SK-MEL-5 (cell line): ENCODE data around the gene SNCB. TPM values are rescaled to one million over a fixed set of nuclear protein-coding genes. Genes with fewer than 3 reads are reported as not detected.

Experiments used
- DNase-seq: peaks from one replicate; pipeline ENCODE4 v3.0.0-alpha.2; 2016; ENCODE audit warnings: low read depth, low spot score
- in situ Hi-C: cut with HindIII; loops from 2 replicates; pipeline ENCODE4 v1.10.0; 2016; ENCODE audit warnings: low sequenced_read_pairs, high pct_unique_total_duplicates, low pct_unique_long_range_greater_than_20kb
- total RNA-seq: library from RNA; depleted of rRNA; stranded (reverse); fragments of >200 nt; shearing (Covaris generic); gene quantifications from 2 replicates; pipeline ENCODE4 v1.2.3, GENCODE V29; 2014

The SNCB gene
- total RNA-seq, 1 experiment from 2014 or later, result 0.26 TPM

DNA sequence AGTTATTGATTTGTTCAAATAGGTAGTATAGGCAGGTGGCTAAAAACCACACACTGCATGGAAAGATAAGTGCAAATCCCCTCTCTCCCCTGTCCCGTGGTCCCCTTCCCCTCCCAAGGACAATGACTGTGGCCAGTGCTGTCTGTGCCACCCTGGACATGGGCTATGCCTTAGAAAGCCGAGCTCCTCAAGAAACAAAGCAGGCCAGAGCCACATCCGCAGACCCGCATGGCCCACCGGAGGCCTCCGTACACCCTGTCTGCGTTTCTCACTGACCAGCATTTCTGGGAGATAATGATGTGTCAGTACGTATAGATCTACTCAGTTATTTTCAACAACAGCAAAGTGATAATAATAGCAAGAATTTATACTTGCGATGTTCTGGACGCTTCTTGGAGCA lies 33.2 kb upstream of the SNCB start:
- no peak for DNase-seq
- in situ Hi-C loops, result no loop called here

DNA sequence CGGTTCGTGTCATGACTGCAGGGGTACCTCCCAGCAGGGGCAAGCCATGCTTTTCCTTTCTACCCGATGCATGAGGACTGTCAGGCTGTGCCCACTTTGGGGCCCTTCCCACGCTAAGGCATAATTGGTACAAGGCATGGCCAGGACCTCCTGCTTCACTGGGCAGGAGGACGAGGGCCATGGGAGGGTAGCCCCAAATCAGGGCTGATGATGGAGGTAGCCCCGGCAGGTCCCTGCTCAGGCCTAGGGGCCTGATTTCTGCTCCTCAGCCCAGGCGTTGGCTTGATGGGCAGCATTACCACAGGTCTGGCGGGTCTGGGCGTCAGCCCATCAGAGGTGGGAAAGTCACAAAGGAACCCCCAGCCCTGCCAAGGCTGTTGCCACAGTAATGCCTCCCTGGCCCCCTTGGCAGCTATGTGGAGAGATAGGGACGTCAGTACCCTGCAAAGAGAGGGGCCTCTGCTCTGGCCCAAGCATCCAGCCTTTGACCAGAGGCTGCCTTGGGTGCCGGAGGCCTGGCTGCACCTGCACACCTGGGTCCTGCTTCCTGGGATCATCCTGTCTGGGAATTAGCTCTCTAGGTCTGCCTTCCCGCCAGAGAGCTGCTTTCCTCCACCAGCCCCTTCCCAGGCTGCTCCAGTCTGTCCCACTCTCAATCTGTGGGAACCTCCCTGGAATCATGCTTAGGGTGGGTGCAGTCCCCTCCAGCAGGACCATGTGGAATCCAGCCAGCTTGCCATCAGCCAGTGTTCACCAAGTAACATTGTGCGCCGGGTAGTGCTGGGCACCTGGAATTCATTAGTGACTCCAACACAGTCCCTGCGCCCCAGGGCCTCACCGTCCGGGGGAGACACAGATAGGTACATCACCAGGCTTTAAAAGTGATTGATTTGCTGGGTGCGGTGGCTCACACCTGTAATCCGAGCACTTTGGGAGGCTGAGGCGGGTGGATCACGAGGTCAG lies 32.3 kb upstream of the SNCB start:
- in situ Hi-C loops, result no loop called here
- no peak for DNase-seq

DNA sequence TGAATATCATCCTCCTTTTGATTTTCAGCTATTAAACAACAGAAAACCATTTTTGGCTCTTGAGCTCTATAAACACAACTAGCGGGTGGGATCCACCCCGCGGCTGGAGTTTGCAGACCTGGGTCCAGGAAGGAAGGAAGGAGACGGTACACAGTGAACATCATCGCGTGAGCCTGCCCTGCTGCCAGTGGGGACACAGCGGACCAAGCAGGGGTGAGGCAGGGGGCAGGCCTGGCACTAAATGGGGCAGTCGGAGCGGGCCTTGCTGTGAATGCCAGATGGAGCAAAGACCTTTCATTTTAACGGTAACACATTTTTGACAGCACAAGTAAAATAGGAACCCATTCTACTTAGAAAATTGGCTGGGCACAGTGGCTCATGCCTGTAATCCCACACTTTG lies 31.3 kb upstream of the SNCB start:
- in situ Hi-C loops, result no loop called here

DNA sequence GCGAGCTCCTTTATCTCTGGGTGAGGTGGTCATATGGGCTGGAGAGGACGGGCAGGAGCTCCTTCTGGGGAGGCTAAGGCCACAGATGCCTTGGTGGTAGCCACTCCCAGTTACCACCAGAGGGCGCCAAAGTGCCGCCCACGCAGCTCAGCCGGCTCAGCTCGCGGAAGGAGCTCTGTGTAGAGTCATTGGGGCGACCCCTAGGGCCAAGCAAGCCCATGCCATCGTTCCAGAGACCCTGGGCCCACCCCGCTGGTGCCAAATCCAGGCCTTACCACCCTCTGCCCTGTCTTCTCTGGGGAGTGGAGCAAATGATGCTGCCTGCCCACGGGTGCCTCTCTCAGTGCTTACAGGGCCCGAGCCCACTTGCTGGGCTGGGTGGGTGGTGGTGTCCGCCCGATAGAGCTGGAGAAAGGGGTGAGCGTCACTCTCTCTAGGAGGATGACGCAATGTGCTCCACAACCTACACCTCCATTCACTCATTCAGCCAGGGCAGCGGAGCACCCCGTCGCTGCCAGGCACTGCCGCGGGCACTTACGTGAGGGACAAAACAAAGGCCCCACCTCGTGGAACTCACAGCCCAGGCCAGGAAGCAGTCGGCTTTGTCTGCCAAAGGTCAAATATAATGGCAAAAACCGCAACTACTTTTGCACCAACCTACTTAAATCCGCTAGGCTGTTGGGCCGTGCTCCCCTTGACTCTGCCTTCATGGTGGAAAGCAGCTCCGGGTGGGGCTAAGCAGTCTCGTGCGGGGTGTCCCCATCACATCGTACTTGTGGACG lies 30.7 kb upstream of the SNCB start:
- in situ Hi-C loops, result no loop called here
- peak; percentile 70 for DNase-seq

More for the DNA sequence above, 31.3 kb upstream of the SNCB start:
- no peak for DNase-seq

DNA sequence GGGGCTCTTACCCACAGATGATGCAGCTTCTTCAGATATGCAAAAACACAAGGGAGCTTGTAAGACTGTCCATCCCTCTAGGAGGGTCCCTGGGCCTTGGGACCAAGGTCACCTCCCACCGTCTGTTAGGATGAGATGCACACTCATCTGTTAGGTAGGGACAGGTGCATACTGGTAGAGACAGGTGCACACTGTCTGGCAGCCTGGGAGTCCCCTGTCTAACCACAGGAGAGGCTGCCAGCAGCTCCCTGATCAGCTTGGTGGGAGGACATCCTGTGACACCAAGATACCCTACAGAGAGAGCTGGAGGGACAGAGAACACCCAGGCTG lies 30.2 kb upstream of the SNCB start:
- in situ Hi-C loops, result no loop called here
- DNase-seq, result no peak

DNA sequence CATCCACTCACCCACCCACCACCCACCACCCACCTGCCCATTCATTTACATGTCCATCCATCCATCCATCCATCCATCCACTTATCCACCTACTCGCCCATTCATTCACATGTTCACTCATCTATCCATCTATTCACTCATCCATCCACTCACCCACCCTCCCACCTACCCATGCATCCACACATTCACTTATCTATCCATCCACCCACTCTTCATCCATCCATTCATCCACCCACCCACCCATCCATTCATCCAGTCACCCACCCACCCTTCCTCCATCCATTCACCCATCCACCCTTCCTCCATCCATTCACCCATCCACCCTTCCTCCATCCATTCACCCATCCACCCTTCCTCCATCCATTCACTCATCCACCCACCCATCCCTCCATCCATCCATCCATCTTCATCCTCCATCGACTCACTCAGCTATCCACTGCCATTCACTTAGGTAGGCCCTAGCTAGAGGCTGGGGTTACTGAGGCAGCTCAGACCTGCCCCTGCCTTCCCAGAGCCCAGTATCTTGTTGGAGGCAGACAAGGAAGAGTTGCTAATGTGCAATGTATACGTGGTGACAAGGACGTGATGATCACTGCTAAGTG lies 29.6 kb upstream of the SNCB start:
- in situ Hi-C loops, result no loop called here
- DNase-seq, result no peak

DNA sequence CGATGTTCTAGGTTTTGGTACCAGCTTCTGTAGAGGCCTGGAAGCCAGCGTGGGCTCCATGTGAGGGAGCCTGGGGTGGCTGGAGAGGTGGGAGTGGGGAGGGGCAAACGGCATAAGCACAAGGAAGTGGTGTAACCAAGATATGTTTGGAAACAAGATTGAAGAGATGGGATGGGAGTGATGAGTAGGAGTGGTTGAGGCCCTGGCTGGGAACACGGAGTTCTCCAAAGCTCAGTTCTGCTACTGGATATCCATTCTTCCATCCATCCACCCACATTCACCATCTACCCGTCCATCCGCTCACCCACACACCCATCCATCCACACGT lies 29.1 kb upstream of the SNCB start:
- DNase-seq, result no peak
- in situ Hi-C loops, result no loop called here

DNA sequence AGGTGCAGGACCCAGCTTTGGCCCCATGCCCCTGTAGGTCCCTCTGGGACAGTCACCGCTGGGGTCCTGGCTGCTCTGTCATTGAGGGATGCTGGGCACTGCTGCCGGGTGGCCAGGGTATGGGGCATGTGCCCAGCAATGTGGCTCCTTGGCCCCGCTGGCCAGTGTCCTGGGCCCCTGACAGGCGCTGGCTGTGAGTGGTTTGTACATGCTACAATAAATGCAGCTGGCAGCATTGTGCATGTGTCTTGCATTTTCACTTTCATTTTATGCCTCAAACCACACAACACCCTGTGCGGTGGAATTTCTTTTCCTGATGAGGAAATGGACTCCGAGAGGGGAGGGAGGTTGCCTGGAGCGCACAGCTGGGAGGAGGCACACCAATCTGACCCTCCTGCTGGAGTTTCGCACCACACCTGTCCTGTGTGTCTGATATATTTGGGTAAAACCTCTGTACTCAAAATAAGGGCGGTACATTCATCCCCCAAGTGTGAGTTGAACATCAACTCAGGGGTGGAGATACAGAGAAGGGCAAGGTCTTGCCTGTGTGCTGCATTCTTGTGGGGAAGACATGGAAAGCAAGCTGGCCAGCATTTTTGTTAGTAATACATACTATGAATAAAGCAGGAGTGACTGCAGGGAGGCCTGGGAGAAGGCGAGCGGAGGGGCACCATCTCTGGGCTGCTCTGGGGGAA lies 28.6 kb upstream of the SNCB start:
- no peak for DNase-seq
- in situ Hi-C loops, result no loop called here

DNA sequence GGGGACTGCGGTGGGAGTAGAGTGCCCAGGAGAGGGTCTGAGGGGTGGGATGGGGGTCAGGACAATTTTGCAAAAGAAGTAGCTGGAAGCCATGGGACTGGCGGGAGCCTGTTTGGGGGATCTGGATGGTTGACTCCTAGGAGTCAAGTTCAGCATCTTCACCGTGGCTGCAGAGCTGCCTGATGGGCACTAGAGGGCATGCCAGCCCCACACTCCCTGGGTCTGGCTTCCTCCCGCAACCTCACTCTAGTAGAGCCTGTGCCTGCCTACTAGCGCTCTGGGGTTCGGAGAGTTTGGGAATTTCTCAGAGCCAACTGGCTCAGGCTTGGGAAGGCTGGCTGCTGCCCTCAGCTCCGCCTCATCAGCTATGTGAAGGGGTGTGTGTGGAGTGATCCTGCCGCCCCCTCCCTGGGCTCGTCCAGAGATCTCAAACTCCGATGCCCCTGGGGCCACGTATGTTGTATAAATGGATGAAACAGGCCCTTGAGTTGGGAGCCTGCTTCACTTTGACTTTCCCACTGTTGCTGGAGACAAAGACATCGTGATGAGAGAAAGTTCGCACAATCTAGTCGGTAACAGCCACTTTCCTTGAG lies 27.8 kb upstream of the SNCB start:
- peak; percentile 75 for DNase-seq
- in situ Hi-C loops, result no loop called here

DNA sequence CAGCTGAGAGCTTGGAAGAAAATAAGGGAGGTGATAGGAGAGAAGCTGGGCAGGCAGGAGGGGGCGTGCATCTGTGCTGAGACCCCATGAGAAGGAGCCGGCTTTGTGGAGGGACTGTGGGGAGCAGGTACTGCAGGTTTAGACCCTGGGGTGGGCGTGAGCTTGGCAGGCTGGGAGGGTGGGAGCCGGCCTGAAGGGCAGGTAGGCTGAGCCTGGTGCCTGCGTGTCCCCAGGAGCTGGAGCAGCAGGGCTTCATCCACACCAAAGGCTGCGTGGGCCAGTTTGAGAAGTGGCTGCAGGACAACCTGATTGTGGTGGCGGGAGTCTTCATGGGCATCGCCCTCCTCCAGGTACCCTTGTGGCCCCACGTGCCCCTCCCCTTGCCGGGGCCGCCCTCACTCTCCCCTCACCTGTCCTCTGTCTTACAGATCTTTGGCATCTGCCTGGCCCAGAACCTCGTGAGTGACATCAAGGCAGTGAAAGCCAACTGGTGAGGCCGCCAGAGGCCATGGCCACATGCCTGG lies 26.2 kb upstream of the SNCB start:
- in situ Hi-C loops, result no loop called here
- DNase-seq, result no peak

DNA sequence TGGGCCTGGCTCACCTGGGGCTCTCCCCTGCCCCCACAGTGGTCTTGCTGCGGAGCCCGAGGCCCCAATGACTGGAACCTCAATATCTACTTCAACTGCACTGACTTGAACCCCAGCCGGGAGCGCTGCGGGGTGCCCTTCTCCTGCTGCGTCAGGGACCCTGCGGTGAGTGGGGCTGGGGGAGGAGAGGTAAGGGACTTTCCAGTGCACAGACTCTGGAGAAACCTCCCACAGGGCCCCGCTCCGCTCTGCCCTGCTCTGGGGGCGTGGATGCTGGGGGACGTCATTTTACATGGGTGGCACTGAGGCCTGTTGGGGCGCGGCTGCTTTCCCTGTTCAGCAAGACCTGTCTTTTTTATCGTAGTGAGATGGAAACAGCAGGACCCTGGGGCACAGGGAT lies 24.5 kb upstream of the SNCB start:
- DNase-seq, result no peak
- in situ Hi-C loops, result no loop called here

DNA sequence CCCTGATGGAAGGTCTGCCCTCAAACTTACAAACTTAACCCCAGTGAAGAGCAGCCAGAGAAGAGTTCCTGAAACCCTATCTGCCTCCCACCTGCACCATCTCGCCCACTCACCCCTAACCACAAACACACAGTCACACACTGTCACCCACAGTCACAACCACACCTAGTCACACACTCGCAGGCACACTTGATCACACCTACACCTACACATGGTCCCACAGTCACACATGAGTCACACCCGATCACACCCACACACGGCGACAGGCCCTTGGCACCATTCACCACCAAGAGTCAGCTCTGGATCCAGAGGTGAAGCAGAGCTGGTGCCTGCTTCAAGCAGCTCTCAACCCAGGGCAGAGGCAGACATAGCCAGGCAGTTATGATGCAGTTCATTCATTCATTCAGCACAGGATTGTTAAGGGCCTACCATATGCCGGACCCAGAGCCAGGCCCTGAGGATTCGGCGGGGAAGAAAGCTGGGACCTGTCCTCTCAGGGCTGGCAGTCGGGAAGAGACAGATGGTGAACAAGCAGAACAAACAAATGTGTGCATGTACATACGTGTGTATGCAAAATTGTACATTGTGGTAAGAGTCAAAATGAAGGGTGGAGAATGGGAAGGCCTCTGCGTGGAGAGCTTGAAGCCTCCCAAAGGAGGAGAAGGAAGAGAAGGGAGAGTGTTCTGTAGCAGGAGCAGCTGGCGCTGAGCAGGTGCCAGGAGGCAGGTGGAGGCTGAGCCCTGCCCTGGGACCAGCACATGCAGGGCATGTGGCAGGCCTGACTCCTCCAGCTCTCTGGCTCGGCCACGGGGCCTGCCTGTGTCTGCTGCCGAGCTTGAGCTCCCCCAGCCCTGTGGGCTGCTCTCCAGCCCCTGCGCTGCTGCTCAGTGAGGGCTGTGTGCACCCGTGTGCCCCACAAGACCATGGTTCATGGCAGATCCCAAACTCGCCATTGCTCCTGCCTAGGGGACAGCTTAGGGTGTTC lies 23.4 kb upstream of the SNCB start:
- no peak for DNase-seq
- in situ Hi-C loops, result no loop called here

DNA sequence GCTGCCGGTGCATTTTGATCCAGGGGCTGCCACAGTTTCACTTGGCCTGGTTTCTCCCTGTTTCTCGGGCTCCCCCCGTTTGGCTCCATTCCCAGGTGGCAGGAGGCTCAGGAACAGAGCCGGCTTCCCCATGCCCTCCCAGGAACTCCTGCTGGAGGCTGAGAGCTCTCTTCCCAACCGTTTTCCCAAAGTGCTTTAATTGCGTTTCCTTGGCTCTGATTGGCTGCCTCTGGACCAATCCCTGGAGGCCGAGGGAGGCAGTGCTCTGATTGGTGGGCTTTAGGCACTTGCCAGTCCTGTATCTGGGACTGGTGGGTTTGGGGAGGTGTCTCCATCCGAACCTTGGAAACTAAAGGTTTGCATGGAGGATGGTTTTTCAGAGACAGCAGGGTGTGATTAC lies 21.8 kb upstream of the SNCB start:
- DNase-seq, result peak; percentile 65
- in situ Hi-C loops, result no loop called here

DNA sequence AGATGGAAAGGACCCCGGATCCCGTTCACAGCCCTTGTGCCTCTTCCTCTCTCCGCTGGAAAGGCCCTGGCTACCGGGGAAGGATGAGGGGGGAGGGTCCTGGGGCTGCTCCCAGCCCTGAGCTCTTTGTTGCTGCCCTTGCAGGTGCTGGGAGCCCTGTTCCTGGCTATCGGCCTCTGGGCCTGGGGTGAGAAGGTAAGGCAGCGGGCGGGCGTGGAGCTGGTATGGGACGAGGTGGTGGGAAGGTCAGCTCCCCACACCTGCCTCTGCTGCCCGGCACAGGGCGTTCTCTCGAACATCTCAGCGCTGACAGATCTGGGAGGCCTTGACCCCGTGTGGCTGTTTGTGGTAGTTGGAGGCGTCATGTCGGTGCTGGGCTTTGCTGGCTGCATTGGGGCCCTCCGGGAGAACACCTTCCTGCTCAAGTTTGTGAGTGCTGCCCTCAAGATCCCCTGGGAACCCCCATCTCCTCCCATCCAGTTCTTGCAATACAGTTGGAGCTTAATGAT lies 21.2 kb upstream of the SNCB start:
- in situ Hi-C loops, result no loop called here
- DNase-seq, result no peak

DNA sequence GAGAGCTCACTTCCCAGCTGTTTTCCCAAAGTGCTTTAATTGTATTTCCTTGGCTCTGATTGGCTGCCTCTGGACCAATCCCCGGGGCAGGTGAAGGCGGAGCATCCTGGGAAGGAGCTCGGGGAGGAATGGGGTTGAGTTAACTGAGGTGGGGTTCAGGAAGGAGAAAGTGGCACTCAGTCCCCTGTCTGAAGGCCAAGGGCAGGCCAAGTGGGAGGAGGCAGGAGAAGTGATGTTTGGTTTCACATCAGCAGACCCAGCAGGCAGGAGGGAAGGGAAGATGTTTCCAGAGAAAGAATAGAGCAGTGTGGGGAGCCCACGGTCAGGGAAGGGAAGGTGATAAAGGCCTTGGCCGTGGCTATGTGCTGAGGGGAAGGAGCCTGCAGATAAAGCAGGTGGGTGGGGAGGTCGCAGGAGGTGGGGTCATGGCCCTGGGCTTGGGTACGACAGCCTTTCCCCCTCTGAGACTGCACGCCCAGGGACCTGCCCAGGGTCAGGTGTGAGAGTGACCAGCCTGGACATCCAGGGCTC lies 20.1 kb upstream of the SNCB start:
- in situ Hi-C loops, result no loop called here
- no peak for DNase-seq
